Tibial artery (tissue), 4 donors: ENCODE data around the gene GP1BA.
A peak's percentile ranks its signal among the peaks of the same experiment; 100 is the strongest.

ENCODE experiments used
- DNase-seq, 2 donors: peaks; one replicate each; pipeline ENCODE4 v3.0.0-alpha.2; 2019
- H3K27ac ChIP-seq, 2 donors: fragments of 200-600 bp; sonication (generic) in 1 of 2; 1 replicate in 1 of 2; 2 replicates in 1 of 2; pipeline ENCODE4 v1.5.1; 2018 to 2019; ENCODE audit warnings: mild to moderate bottlenecking in 1 of 2
- H3K27me3 ChIP-seq, 2 donors: fragments of 200-600 bp; sonication (generic) in 1 of 2; one replicate each; pipeline versions ENCODE4 v1.5.1 to v1.6.0; 2016 to 2019
- H3K36me3 ChIP-seq, 3 donors: fragments of 200-600 bp; sonication (generic) in 2 of 3; one replicate each; pipeline ENCODE4 v1.5.1; 2016 to 2019; ENCODE audit warnings: mild to moderate bottlenecking in 2 of 3
- H3K4me1 ChIP-seq, 4 donors: fragments of 200-600 bp; sonication (generic) in 2 of 4; 1 replicate in 3 of 4; 2 replicates in 1 of 4; pipeline ENCODE4 v1.5.1; 2016 to 2019
- H3K4me3 ChIP-seq, 2 donors: fragments of 200-600 bp; sonication (generic) in 1 of 2; 1 replicate in 1 of 2; 2 replicates in 1 of 2; pipeline ENCODE4 v1.5.1; 2018 to 2019; ENCODE audit warnings: mild to moderate bottlenecking in 2 of 2
- H3K9me3 ChIP-seq, 3 donors: fragments of 200-600 bp; sonication (generic) in 1 of 3; one replicate each; pipeline ENCODE4 v1.5.1; 2016 to 2019
- CTCF ChIP-seq, 2 experiments: fragments of 200-600 bp in 1 of 2; fragments of 450-650 bp in 1 of 2; IDR thresholded peaks; one replicate each; pipeline ENCODE4 v1.5.1; 2017 to 2019; ENCODE audit warnings: antibody characterized with exemption in 2 of 2, mild to moderate bottlenecking in 1 of 2, moderate library complexity in 1 of 2
- intact Hi-C: fragments of 100-400 bp; cut with DNase I; formaldehyde crosslinking; loops from one replicate; pipeline ENCODE4 v1.15.0; 2023; ENCODE audit warnings: low total_unique reads

GP1BA gene

GRCh38 chr17:4973256-4974114 is 41.4 kb downstream of the GP1BA start:
- no peak for DNase-seq
- Histone ChIP-seq H3K27me3 (no peaks in the 10 kb centered on the region), H3K9me3 (no peaks in the 10 kb centered on the region), H3K27ac (peak overlapping the region; percentile 15 to 35), H3K4me3 (no peak overlapping the region), H3K36me3 (peaks cover 37 to 85% (median 67%) of the 10 kb centered on the region in 3 donors), H3K4me1 (peaks cover 0 to 17% (median 16%) of the 10 kb centered on the region in 4 donors)
- no peak for TF ChIP-seq CTCF (IDR thresholded peaks at IDR 0.05)
- intact Hi-C loops: no loop called here

- no peak for DNase-seq
- TF ChIP-seq CTCF (IDR thresholded peaks at IDR 0.05): no peak
- H3K4me3 ChIP-seq: no peak overlapping the region
- H3K27me3 ChIP-seq: no peaks in the 10 kb centered on the region
- H3K27ac ChIP-seq: peak overlapping the region in 1 of 2 donors; percentile 35
- no peaks in the 10 kb centered on the region for H3K9me3 ChIP-seq
- H3K36me3 ChIP-seq: peaks cover 38 to 89% (median 74%) of the 10 kb centered on the region in 3 donors
- intact Hi-C loops: no loop called here
- peaks cover 0 to 10% (median 9%) of the 10 kb centered on the region in 4 donors for H3K4me1 ChIP-seq
Measured at GRCh38 chr17:4974115-4974670, 42.1 kb downstream of the GP1BA start.

GRCh38 chr17:4978726-4979125 is 46.6 kb downstream of the GP1BA start:
- intact Hi-C loops: no loop called here
- Histone ChIP-seq H3K27ac (no peak overlapping the region), H3K27me3 (no peaks in the 10 kb centered on the region), H3K4me1 (peaks cover 0 to 6% (median 2%) of the 10 kb centered on the region in 4 donors), H3K9me3 (no peaks in the 10 kb centered on the region), H3K36me3 (peaks cover 23 to 96% (median 72%) of the 10 kb centered on the region in 3 donors), H3K4me3 (no peak overlapping the region)
- DNase-seq: no peak
- TF ChIP-seq CTCF (IDR thresholded peaks at IDR 0.05): no peak

- H3K27ac ChIP-seq: no peak overlapping the region
- DNase-seq: no peak
- H3K4me1 ChIP-seq: peaks cover 0 to 8% (median 0%) of the 10 kb centered on the region in 4 donors
- peaks cover 23 to 95% (median 76%) of the 10 kb centered on the region in 3 donors for H3K36me3 ChIP-seq
- H3K27me3 ChIP-seq: no peaks in the 10 kb centered on the region
- no peaks in the 10 kb centered on the region for H3K9me3 ChIP-seq
- peak; percentile 74 to 77 for TF ChIP-seq CTCF (IDR thresholded peaks at IDR 0.05)
- H3K4me3 ChIP-seq: no peak overlapping the region
- intact Hi-C loops: loop anchor here (2.0 to 5.0 kb wide), 2 partner anchors 43 to 82 kb away; no protein-coding TSS in a partner anchor
Measured at GRCh38 chr17:4980644-4981216, 48.7 kb downstream of the GP1BA start.

GRCh38 chr17:4982305-4982704 is 50.2 kb downstream of the GP1BA start:
- intact Hi-C loops: loop anchor here (5.0 kb wide), 1 partner anchor 45 kb away; no protein-coding TSS in a partner anchor
- no peaks in the 10 kb centered on the region for H3K9me3 ChIP-seq
- no peak for TF ChIP-seq CTCF (IDR thresholded peaks at IDR 0.05)
- H3K27ac ChIP-seq: no peak overlapping the region
- H3K4me3 ChIP-seq: no peak overlapping the region
- H3K4me1 ChIP-seq: peaks cover 0 to 19% (median 8%) of the 10 kb centered on the region in 4 donors
- H3K27me3 ChIP-seq: no peaks in the 10 kb centered on the region
- peaks cover 13 to 80% (median 65%) of the 10 kb centered on the region in 3 donors for H3K36me3 ChIP-seq
- DNase-seq: no peak
